HepG2 (cell line): Measurements from ENCODE around the gene RPRD2. TPM values are rescaled to one million over a fixed set of nuclear protein-coding genes. Genes with fewer than 3 reads are reported as not detected.

Experiments used
- ELF1 ChIP-seq: sonication (generic); formaldehyde crosslinking; IDR thresholded peaks from 2 replicates; pipeline ENCODE4 v1.4.0; 2020; ENCODE audit warnings: missing genetic modification reagents
- HNF4A ChIP-seq: sonication (generic); formaldehyde crosslinking; IDR thresholded peaks from 2 replicates; pipeline ENCODE4 v1.4.0; 2020; ENCODE audit warnings: missing genetic modification reagents
- ZNF564 ChIP-seq: sonication (generic); formaldehyde crosslinking; IDR thresholded peaks from 2 replicates; pipeline ENCODE4 v1.8.1; 2023; ENCODE audit warnings: mild to moderate bottlenecking, missing genetic modification reagents
- ZNF589 ChIP-seq: sonication (generic); formaldehyde crosslinking; conservative IDR thresholded peaks from 2 replicates; pipeline ENCODE4 v1.8.0; 2022; ENCODE audit warnings: mild to moderate bottlenecking, moderate library complexity, missing genetic modification reagents
- ZNF607 ChIP-seq: sonication (generic); formaldehyde crosslinking; IDR thresholded peaks from 2 replicates; pipeline ENCODE4 v1.5.1; 2020; ENCODE audit warnings: missing genetic modification reagents, mild to moderate bottlenecking, borderline replicate concordance
- ZNF747 ChIP-seq: sonication (generic); formaldehyde crosslinking; IDR thresholded peaks from 2 replicates; pipeline ENCODE4 v1.8.1; 2023; ENCODE audit warnings: missing genetic modification reagents, mild to moderate bottlenecking, borderline replicate concordance
- polyA plus RNA-seq, 8 experiments: library from polyadenylated mRNA; depleted of rRNA in 3 of 8; stranded (reverse) in 7 of 8; unstranded in 1 of 8; fragments of >200 nt; fragmentation: Illumina TruSeq in 4 of 8; extraction: Trizol in 4 of 8; gene quantifications; 2 replicates each; pipeline versions ENCODE4 v1.2.1 to v1.2.3, GENCODE V29; 2011 to 2016; ENCODE audit warnings: low read depth in 4 of 8, missing spikeins in 1 of 8, mixed read lengths in 1 of 8; ENCODE audit not compliant: insufficient read depth in 1 of 8
- total RNA-seq, 5 experiments: library from RNA; depleted of rRNA; stranded (reverse); fragments of >200 nt; fragmentation: Illumina TruSeq; extraction: Trizol; gene quantifications; 2 replicates each; pipeline ENCODE4 v1.2.3, GENCODE V29; 2016; ENCODE audit warnings: low read depth in 1 of 5
- TF ChIP-seq, protein P1 (sequence below): sonication (generic); formaldehyde crosslinking; IDR thresholded peaks from 2 replicates; pipeline ENCODE4 v1.4.0; 2020; ENCODE audit warnings: missing genetic modification reagents
- TF ChIP-seq, protein P2 (sequence below): sonication (generic); formaldehyde crosslinking; IDR thresholded peaks from 2 replicates; pipeline ENCODE4 v1.5.0; 2020; ENCODE audit warnings: mild to moderate bottlenecking, missing genetic modification reagents, borderline replicate concordance
- TF ChIP-seq, protein P3 (sequence below): sonication (generic); IDR thresholded peaks from 2 replicates; pipeline ENCODE4 v1.6.1; 2016; ENCODE audit warnings: low read depth, borderline replicate concordance
- TF ChIP-seq, protein P4 (sequence below): sonication (generic); formaldehyde crosslinking; IDR thresholded peaks from 2 replicates; pipeline ENCODE4 v1.5.0; 2020; ENCODE audit warnings: missing genetic modification reagents
- TF ChIP-seq, protein P5 (sequence below): sonication (generic); formaldehyde crosslinking; IDR thresholded peaks from 2 replicates; pipeline ENCODE4 v1.5.0; 2020; ENCODE audit warnings: missing genetic modification reagents, mild to moderate bottlenecking, borderline replicate concordance
- TF ChIP-seq, protein P6 (sequence below): sonication (generic); formaldehyde crosslinking; IDR thresholded peaks from 2 replicates; pipeline ENCODE4 v1.4.0; 2020; ENCODE audit warnings: missing genetic modification reagents

The RPRD2 gene
- total and polyA plus RNA-seq, 2 of the 13 experiments (the other 11 are each of a cell fraction or from before 2014, with no cell fraction given) = 8.0 to 8.9 TPM

DNA sequence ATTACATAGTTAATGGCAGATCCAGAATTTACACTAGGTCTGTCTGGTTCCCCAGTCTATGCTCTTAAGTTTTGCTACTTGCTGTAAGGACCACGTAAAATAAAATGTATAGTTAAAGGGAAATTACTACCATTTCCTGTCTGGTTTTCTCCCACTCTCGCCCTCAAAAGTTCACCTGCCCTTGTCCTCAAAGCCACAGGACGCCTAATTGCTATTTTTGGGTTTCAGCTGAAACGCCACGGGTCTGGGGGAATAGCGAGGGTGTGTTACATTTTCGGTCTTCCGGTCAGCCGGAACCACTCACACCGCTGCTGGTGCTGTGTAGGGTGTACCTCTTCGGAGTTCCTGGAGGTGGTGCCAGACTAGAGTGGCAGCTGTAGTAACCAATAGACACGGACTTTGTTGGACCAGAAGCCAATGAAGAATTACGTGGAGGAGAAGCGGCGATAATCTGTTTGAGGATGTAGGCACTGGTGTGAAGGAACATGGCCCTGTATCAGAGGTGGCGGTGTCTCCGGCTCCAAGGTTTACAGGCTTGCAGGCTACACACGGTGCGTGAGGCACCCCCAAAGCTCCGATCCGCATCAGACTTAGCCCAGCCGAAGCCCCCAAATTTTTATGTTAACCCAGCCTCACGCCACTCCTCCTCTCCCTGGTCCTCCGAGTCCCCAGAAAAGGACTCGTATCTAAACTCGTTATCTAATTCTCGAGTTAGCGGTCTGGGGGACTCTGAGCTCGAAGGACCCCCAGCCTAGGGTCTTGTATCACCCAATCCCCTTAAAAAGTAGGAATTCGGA is 123.2 kb downstream of the RPRD2 start, which contains the start of gene TARS2 (continued):
- TF ChIP-seq, protein P1, sequence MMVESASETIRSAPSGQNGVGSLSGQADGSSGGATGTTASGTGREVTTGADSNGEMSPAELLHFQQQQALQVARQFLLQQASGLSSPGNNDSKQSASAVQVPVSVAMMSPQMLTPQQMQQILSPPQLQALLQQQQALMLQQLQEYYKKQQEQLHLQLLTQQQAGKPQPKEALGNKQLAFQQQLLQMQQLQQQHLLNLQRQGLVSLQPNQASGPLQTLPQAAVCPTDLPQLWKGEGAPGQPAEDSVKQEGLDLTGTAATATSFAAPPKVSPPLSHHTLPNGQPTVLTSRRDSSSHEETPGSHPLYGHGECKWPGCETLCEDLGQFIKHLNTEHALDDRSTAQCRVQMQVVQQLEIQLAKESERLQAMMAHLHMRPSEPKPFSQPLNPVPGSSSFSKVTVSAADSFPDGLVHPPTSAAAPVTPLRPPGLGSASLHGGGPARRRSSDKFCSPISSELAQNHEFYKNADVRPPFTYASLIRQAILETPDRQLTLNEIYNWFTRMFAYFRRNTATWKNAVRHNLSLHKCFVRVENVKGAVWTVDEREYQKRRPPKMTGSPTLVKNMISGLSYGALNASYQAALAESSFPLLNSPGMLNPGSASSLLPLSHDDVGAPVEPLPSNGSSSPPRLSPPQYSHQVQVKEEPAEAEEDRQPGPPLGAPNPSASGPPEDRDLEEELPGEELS (CRISPR knock-in tag) = peak; percentile 49; the same call in 1 of the 2 replicates
- TF ChIP-seq, protein P2, sequence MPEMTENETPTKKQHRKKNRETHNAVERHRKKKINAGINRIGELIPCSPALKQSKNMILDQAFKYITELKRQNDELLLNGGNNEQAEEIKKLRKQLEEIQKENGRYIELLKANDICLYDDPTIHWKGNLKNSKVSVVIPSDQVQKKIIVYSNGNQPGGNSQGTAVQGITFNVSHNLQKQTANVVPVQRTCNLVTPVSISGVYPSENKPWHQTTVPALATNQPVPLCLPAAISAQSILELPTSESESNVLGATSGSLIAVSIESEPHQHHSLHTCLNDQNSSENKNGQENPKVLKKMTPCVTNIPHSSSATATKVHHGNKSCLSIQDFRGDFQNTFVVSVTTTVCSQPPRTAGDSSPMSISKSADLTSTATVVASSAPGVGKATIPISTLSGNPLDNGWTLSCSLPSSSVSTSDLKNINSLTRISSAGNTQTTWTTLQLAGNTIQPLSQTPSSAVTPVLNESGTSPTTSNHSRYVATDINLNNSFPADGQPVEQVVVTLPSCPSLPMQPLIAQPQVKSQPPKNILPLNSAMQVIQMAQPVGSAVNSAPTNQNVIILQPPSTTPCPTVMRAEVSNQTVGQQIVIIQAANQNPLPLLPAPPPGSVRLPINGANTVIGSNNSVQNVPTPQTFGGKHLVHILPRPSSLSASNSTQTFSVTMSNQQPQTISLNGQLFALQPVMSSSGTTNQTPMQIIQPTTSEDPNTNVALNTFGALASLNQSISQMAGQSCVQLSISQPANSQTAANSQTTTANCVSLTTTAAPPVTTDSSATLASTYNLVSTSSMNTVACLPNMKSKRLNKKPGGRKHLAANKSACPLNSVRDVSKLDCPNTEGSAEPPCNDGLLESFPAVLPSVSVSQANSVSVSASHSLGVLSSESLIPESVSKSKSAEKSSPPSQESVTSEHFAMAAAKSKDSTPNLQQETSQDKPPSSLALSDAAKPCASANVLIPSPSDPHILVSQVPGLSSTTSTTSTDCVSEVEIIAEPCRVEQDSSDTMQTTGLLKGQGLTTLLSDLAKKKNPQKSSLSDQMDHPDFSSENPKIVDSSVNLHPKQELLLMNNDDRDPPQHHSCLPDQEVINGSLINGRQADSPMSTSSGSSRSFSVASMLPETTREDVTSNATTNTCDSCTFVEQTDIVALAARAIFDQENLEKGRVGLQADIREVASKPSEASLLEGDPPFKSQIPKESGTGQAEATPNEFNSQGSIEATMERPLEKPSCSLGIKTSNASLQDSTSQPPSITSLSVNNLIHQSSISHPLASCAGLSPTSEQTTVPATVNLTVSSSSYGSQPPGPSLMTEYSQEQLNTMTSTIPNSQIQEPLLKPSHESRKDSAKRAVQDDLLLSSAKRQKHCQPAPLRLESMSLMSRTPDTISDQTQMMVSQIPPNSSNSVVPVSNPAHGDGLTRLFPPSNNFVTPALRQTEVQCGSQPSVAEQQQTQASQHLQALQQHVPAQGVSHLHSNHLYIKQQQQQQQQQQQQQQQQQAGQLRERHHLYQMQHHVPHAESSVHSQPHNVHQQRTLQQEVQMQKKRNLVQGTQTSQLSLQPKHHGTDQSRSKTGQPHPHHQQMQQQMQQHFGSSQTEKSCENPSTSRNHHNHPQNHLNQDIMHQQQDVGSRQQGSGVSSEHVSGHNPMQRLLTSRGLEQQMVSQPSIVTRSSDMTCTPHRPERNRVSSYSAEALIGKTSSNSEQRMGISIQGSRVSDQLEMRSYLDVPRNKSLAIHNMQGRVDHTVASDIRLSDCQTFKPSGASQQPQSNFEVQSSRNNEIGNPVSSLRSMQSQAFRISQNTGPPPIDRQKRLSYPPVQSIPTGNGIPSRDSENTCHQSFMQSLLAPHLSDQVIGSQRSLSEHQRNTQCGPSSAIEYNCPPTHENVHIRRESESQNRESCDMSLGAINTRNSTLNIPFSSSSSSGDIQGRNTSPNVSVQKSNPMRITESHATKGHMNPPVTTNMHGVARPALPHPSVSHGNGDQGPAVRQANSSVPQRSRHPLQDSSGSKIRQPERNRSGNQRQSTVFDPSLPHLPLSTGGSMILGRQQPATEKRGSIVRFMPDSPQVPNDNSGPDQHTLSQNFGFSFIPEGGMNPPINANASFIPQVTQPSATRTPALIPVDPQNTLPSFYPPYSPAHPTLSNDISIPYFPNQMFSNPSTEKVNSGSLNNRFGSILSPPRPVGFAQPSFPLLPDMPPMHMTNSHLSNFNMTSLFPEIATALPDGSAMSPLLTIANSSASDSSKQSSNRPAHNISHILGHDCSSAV (CRISPR knock-in tag) = no peak
- peak; percentile 77; the same call in 1 of the 2 replicates for TF ChIP-seq ZNF589 (CRISPR knock-in tag)
- TF ChIP-seq ELF1 (CRISPR knock-in tag) = peak; percentile 90
- TF ChIP-seq, protein P3, sequence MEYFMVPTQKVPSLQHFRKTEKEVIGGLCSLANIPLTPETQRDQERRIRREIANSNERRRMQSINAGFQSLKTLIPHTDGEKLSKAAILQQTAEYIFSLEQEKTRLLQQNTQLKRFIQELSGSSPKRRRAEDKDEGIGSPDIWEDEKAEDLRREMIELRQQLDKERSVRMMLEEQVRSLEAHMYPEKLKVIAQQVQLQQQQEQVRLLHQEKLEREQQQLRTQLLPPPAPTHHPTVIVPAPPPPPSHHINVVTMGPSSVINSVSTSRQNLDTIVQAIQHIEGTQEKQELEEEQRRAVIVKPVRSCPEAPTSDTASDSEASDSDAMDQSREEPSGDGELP = peak; percentile 71
- TF ChIP-seq, protein P4, sequence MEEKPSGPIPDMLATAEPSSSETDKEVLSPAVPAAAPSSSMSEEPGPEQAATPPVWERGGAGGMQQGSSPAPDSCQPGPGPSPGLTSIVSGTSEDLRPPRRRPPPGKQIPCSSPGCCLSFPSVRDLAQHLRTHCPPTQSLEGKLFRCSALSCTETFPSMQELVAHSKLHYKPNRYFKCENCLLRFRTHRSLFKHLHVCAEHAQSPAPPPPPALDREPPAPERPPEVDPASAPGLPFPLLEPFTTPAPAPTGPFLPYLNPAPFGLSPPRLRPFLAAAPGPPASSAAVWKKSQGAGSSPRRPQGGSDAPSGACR (CRISPR knock-in tag) = peak; percentile 43
- peak; percentile 66; the same call in 1 of the 2 replicates for TF ChIP-seq ZNF747 (CRISPR knock-in tag)
- TF ChIP-seq, protein P5, sequence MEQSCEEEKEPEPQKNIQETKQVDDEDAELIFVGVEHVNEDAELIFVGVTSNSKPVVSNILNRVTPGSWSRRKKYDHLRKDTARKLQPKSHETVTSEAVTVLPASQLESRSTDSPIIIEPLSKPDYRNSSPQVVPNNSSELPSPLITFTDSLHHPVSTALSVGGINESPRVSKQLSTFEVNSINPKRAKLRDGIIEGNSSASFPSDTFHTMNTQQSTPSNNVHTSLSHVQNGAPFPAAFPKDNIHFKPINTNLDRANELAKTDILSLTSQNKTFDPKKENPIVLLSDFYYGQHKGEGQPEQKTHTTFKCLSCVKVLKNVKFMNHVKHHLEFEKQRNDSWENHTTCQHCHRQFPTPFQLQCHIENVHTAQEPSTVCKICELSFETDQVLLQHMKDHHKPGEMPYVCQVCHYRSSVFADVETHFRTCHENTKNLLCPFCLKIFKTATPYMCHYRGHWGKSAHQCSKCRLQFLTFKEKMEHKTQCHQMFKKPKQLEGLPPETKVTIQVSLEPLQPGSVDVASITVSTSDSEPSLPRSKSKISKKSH = peak; percentile 71; the same call in 1 of the 2 replicates
- TF ChIP-seq, protein P6, sequence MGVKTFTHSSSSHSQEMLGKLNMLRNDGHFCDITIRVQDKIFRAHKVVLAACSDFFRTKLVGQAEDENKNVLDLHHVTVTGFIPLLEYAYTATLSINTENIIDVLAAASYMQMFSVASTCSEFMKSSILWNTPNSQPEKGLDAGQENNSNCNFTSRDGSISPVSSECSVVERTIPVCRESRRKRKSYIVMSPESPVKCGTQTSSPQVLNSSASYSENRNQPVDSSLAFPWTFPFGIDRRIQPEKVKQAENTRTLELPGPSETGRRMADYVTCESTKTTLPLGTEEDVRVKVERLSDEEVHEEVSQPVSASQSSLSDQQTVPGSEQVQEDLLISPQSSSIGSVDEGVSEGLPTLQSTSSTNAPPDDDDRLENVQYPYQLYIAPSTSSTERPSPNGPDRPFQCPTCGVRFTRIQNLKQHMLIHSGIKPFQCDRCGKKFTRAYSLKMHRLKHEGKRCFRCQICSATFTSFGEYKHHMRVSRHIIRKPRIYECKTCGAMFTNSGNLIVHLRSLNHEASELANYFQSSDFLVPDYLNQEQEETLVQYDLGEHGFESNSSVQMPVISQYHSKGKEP = no peak
- peak; percentile 43; the same call in 1 of the 2 replicates for TF ChIP-seq ZNF564 (CRISPR knock-in tag)
- TF ChIP-seq HNF4A (CRISPR knock-in tag) = peak; percentile 34; the same call in 1 of the 2 replicates
- no peak for TF ChIP-seq ZNF607 (CRISPR knock-in tag)
